Measurements from ENCODE around the gene ADAMTS7. TPM values are rescaled to one million over a fixed set of nuclear protein-coding genes. Genes with fewer than 3 reads are reported as not detected.

ADAMTS7 gene, protein sequence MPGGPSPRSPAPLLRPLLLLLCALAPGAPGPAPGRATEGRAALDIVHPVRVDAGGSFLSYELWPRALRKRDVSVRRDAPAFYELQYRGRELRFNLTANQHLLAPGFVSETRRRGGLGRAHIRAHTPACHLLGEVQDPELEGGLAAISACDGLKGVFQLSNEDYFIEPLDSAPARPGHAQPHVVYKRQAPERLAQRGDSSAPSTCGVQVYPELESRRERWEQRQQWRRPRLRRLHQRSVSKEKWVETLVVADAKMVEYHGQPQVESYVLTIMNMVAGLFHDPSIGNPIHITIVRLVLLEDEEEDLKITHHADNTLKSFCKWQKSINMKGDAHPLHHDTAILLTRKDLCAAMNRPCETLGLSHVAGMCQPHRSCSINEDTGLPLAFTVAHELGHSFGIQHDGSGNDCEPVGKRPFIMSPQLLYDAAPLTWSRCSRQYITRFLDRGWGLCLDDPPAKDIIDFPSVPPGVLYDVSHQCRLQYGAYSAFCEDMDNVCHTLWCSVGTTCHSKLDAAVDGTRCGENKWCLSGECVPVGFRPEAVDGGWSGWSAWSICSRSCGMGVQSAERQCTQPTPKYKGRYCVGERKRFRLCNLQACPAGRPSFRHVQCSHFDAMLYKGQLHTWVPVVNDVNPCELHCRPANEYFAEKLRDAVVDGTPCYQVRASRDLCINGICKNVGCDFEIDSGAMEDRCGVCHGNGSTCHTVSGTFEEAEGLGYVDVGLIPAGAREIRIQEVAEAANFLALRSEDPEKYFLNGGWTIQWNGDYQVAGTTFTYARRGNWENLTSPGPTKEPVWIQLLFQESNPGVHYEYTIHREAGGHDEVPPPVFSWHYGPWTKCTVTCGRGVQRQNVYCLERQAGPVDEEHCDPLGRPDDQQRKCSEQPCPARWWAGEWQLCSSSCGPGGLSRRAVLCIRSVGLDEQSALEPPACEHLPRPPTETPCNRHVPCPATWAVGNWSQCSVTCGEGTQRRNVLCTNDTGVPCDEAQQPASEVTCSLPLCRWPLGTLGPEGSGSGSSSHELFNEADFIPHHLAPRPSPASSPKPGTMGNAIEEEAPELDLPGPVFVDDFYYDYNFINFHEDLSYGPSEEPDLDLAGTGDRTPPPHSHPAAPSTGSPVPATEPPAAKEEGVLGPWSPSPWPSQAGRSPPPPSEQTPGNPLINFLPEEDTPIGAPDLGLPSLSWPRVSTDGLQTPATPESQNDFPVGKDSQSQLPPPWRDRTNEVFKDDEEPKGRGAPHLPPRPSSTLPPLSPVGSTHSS (N-terminal part only)
- total RNA-seq (not detected), polyA plus RNA-seq (not detected)

- H3K36me3 Mint-ChIP-seq: peaks cover 3 to 5% of the 10 kb centered on the region in 2 donors
- peak in 2 of 5 donors; percentile 14 to 30 for DNase-seq
- Histone ChIP-seq H3K4me1 (ENCODE audit: insufficient read depth, low read length) (peaks cover 12% of the 10 kb centered on the region), H3K9me3 (ENCODE audit: control insufficient read depth in 1 of 2, low read length in 2 of 2) (no peaks in the 10 kb centered on the region), H3K36me3 (ENCODE audit: insufficient read depth, low read length) (no peaks in the 10 kb centered on the region), H3K27ac (ENCODE audit: low read depth, low read length) (no peak within 1 kb of the TSS), H3K27me3 (ENCODE audit: insufficient read depth, low read length) (peaks cover 29% of the 10 kb centered on the region), H3K4me3 (ENCODE audit: low read length in 2 of 2) (peak within 1 kb of the TSS in 1 of 2 donors; percentile 28)
- peak within 1 kb of the TSS in 1 of 7 donors; percentile 59 for H3K27ac Mint-ChIP-seq
- intact Hi-C loops (cut with micrococcal nuclease): loop anchor here (10.0 kb wide), 1 partner anchor 56 kb away; no protein-coding TSS in a partner anchor
- ChIA-PET CTCF (ENCODE audit: partially characterized antibody) (interaction anchor here (1.3 to 1.4 kb wide), 2 partner anchors 10 to 14 kb away, joined by 5 read pairs; no protein-coding TSS in a partner anchor), POLR2A (ENCODE audit: partially characterized antibody) (no interaction called here)
- H3K4me1 Mint-ChIP-seq: peaks cover 9 to 17% (median 13%) of the 10 kb centered on the region in 4 donors
- peaks cover 0 to 18% (median 5%) of the 10 kb centered on the region in 8 donors for H3K9me3 Mint-ChIP-seq
- peak within 1 kb of the TSS; percentile 74 to 90 (median 81) for H3K4me3 Mint-ChIP-seq
- H3K27me3 Mint-ChIP-seq: peaks cover 35 to 45% of the 10 kb centered on the region in 2 donors
These were observed at the start of gene ADAMTS7 for GRCh38 chr15:78811124-78811824. ADAMTS7 (minus strand) TSS chr15:78811464; CDS start chr15:78811220, 244 bp downstream.

DNA sequence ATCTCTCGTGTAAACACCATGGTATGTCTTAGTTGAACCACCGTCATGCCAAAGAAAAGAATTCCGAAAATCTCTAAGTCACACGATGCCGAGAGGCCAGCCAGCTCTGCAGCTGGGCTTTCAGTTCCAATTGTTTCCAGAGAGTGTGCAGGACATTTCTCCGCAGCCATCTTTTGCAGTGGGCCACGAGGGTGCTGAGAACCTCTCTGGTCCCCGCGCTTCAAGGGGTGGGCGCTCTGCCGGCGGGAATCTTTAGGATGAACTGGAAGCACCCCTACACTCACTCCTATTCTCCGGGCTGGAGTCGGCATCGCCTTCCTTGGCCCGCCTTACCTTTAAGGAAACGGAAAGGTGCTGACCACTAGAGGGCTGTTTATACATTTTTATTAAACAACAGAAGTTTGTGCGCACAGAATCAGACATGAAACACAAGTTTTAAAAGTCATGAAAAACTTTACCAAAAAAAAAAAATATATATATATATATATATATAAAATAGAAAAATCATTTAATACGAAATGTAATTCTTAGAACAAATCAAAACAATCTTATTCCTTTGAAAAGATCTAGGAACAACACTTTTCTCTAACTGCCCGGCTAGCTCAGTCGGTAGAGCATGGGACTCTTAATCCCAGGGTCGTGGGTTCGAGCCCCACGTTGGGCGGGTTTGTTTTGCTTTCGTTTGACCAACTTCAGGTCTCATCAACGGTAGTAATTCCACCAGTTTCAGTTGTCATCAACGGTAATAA lies 48.9 kb upstream of the ADAMTS7 start:
- H3K27ac Mint-ChIP-seq: peak overlapping the region; percentile 36 to 98 (median 82)

GRCh38 chr15:78855746-78856145 lies 44.5 kb upstream of the ADAMTS7 start:
- Mint-ChIP-seq H3K4me1 (peaks cover 3 to 10% (median 5%) of the 10 kb centered on the region in 4 donors), H3K4me3 (no peak overlapping the region), H3K9me3 (peaks cover 0 to 3% (median 0%) of the 10 kb centered on the region in 8 donors), H3K27ac (no peak overlapping the region), H3K27me3 (peaks cover 6% of the 10 kb centered on the region in 2 donors), H3K36me3 (peaks cover 0 to 2% of the 10 kb centered on the region in 2 donors)
- Histone ChIP-seq H3K27ac (ENCODE audit: low read depth, low read length) (no peak overlapping the region), H3K36me3 (ENCODE audit: insufficient read depth, low read length) (no peaks in the 10 kb centered on the region), H3K9me3 (ENCODE audit: control insufficient read depth in 1 of 2, low read length in 2 of 2) (no peaks in the 10 kb centered on the region), H3K4me1 (ENCODE audit: insufficient read depth, low read length) (peaks cover 3% of the 10 kb centered on the region), H3K4me3 (ENCODE audit: low read length in 2 of 2) (no peak overlapping the region), H3K27me3 (ENCODE audit: insufficient read depth, low read length) (no peaks in the 10 kb centered on the region)
- CTCF ChIA-PET (ENCODE audit: partially characterized antibody): no interaction called here
- intact Hi-C loops (cut with micrococcal nuclease): no loop called here
- POLR2A ChIA-PET (ENCODE audit: partially characterized antibody): no interaction called here
- DNase-seq: no peak

More for the DNA sequence above, 48.9 kb upstream of the ADAMTS7 start:
- H3K36me3 ChIP-seq (ENCODE audit: insufficient read depth, low read length): no peaks in the 10 kb centered on the region
- H3K4me1 ChIP-seq (ENCODE audit: insufficient read depth, low read length): peaks cover 3% of the 10 kb centered on the region
- Mint-ChIP-seq H3K4me1 (peaks cover 3 to 10% (median 5%) of the 10 kb centered on the region in 4 donors), H3K36me3 (peaks cover 0 to 2% of the 10 kb centered on the region in 2 donors), H3K4me3 (peak overlapping the region; percentile 77 to 92 (median 84)), H3K9me3 (peaks cover 0 to 3% (median 0%) of the 10 kb centered on the region in 8 donors), H3K27me3 (peaks cover 0 to 2% of the 10 kb centered on the region in 2 donors)
- H3K4me3 ChIP-seq (ENCODE audit: low read length in 2 of 2): peak overlapping the region in 1 of 2 donors; percentile 47
- H3K27ac ChIP-seq (ENCODE audit: low read depth, low read length): no peak overlapping the region
- intact Hi-C loops (cut with micrococcal nuclease): loop anchor here (1.0 kb wide), 1 partner anchor 13 kb away; no protein-coding TSS in a partner anchor
- no peaks in the 10 kb centered on the region for H3K27me3 ChIP-seq (ENCODE audit: insufficient read depth, low read length)
- ChIA-PET CTCF (ENCODE audit: partially characterized antibody) (interaction anchor here (0.6 to 2.4 kb wide), 9 partner anchors 10 to 325 kb away, joined by 3 to 11 read pairs (median 5); partner anchors contain the start of gene MORF4L1), POLR2A (ENCODE audit: partially characterized antibody) (interaction anchor here (0.9 to 4.4 kb wide), 2 partner anchors 11 to 13 kb away, joined by 4 to 31 read pairs; partner anchors contain the start of gene MORF4L1)
- no peaks in the 10 kb centered on the region for H3K9me3 ChIP-seq (ENCODE audit: control insufficient read depth in 1 of 2, low read length in 2 of 2)
- DNase-seq: peak; percentile 63 to 86 (median 67)

DNA sequence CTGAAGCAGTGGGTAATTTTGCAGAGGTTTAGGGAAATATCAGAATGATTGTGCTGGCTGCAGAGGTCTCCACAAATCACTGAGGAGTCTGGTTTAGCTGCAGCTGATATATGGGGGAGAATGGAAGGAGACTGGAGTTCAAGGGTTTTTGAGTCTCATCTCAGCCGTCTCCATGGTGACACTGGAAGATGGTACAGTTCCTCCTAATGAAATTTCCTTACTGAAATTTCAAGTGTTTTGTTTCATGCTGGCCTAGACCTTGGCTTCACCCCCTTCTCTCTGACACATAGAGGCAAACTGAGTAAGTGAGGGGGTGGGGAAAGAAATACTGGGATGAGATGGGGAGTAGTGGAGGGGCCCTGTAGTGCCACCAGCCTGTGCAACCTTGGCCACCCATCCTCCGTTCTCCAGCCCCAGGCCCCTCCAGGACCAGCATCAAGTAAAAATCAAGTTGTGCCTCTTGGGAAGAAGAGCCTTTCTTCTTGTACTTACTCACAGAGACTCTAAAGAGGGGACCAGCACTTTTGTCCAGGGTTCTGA lies 43.6 kb upstream of the ADAMTS7 start:
- ChIA-PET POLR2A (ENCODE audit: partially characterized antibody) (no interaction called here), CTCF (ENCODE audit: partially characterized antibody) (no interaction called here)
- Histone ChIP-seq H3K4me1 (ENCODE audit: insufficient read depth, low read length) (no peaks in the 10 kb centered on the region), H3K27me3 (ENCODE audit: insufficient read depth, low read length) (no peaks in the 10 kb centered on the region), H3K9me3 (ENCODE audit: control insufficient read depth in 1 of 2, low read length in 2 of 2) (no peaks in the 10 kb centered on the region), H3K4me3 (ENCODE audit: low read length in 2 of 2) (no peak overlapping the region), H3K36me3 (ENCODE audit: insufficient read depth, low read length) (no peaks in the 10 kb centered on the region), H3K27ac (ENCODE audit: low read depth, low read length) (no peak overlapping the region)
- H3K27ac Mint-ChIP-seq: no peak overlapping the region
- peaks cover 3 to 6% of the 10 kb centered on the region in 2 donors for H3K27me3 Mint-ChIP-seq
- no peak for DNase-seq
- no peaks in the 10 kb centered on the region for H3K36me3 Mint-ChIP-seq
- H3K4me1 Mint-ChIP-seq: peaks cover 1 to 2% (median 1%) of the 10 kb centered on the region in 4 donors
- intact Hi-C loops (cut with micrococcal nuclease): no loop called here
- no peaks in the 10 kb centered on the region for H3K9me3 Mint-ChIP-seq
- no peak overlapping the region for H3K4me3 Mint-ChIP-seq

- POLR2A ChIA-PET (ENCODE audit: partially characterized antibody): interaction anchor here (0.5 kb wide), 1 partner anchor 19 kb away, joined by 4 read pairs; the partner anchor contains the start of gene MORF4L1
- H3K4me1 Mint-ChIP-seq: no peaks in the 10 kb centered on the region
- CTCF ChIA-PET (ENCODE audit: partially characterized antibody): no interaction called here
- Histone ChIP-seq H3K36me3 (ENCODE audit: insufficient read depth, low read length) (no peaks in the 10 kb centered on the region), H3K27ac (ENCODE audit: low read depth, low read length) (no peak overlapping the region), H3K27me3 (ENCODE audit: insufficient read depth, low read length) (no peaks in the 10 kb centered on the region), H3K4me1 (ENCODE audit: insufficient read depth, low read length) (no peaks in the 10 kb centered on the region), H3K9me3 (ENCODE audit: control insufficient read depth in 1 of 2, low read length in 2 of 2) (no peaks in the 10 kb centered on the region), H3K4me3 (ENCODE audit: low read length in 2 of 2) (no peak overlapping the region)
- H3K27me3 Mint-ChIP-seq: peaks cover 3 to 6% of the 10 kb centered on the region in 2 donors
- no peak overlapping the region for H3K27ac Mint-ChIP-seq
- H3K4me3 Mint-ChIP-seq: no peak overlapping the region
- no peaks in the 10 kb centered on the region for H3K36me3 Mint-ChIP-seq
- H3K9me3 Mint-ChIP-seq: no peaks in the 10 kb centered on the region
- intact Hi-C loops (cut with micrococcal nuclease): no loop called here
- no peak for DNase-seq
These were observed 42.2 kb upstream of the ADAMTS7 start for GRCh38 chr15:78853500-78853899.
